RWPE2 (cell line): ENCODE measurements around the gene INPP5E.

Source experiments
- ATAC-seq: fragments of 200-7000 bp; cut with Tn5 transposase; 3 replicates; pipeline ENCODE4 v1.9.1; 2021; ENCODE audit warnings: low read depth
- DNase-seq: peaks from one replicate; pipeline ENCODE4 v3.0.0-alpha.2; 2020; ENCODE audit warnings: low spot score
- H3K27ac ChIP-seq: fragments of 450-650 bp; 2 replicates; pipeline ENCODE4 v1.5.1; 2017; ENCODE audit warnings: mild to moderate bottlenecking; ENCODE audit not compliant: poor library complexity, severe bottlenecking
- H3K27me3 ChIP-seq: fragments of 250-450 bp; sonication (Bioruptor Pico); 2 replicates; pipeline ENCODE4 v1.5.1; 2021; ENCODE audit warnings: mild to moderate bottlenecking, moderate library complexity; ENCODE audit not compliant: insufficient read depth, poor library complexity, severe bottlenecking
- H3K36me3 ChIP-seq: fragments of 250-450 bp; sonication (Bioruptor Pico); 2 replicates; pipeline ENCODE4 v1.5.1; 2020; ENCODE audit warnings: low read depth, mild to moderate bottlenecking, moderate library complexity
- H3K4me1 ChIP-seq: fragments of 250-450 bp; sonication (Bioruptor Pico); 2 replicates; pipeline ENCODE4 v1.5.1; 2021; ENCODE audit warnings: mild to moderate bottlenecking, moderate library complexity; ENCODE audit not compliant: insufficient read depth, poor library complexity, severe bottlenecking
- H3K4me3 ChIP-seq: fragments of 250-450 bp; sonication (Bioruptor Pico); 2 replicates; pipeline ENCODE4 v1.5.1; 2021; ENCODE audit warnings: mild to moderate bottlenecking, moderate library complexity; ENCODE audit not compliant: severe bottlenecking
- H3K9me3 ChIP-seq: fragments of 250-450 bp; sonication (Bioruptor Pico); 2 replicates; pipeline ENCODE4 v1.5.1; 2021; ENCODE audit warnings: mild to moderate bottlenecking, moderate library complexity; ENCODE audit not compliant: severe bottlenecking
- TF ChIP-seq, protein P1 (sequence below): fragments of 450-650 bp; IDR thresholded peaks from one replicate; pipeline ENCODE4 v1.5.1; 2017; ENCODE audit warnings: mild to moderate bottlenecking, moderate library complexity; ENCODE audit not compliant: poor library complexity, severe bottlenecking

INPP5E gene

GRCh38 chr9:136393531-136393930 is 46.1 kb downstream of the INPP5E start:
- TF ChIP-seq, protein P1, sequence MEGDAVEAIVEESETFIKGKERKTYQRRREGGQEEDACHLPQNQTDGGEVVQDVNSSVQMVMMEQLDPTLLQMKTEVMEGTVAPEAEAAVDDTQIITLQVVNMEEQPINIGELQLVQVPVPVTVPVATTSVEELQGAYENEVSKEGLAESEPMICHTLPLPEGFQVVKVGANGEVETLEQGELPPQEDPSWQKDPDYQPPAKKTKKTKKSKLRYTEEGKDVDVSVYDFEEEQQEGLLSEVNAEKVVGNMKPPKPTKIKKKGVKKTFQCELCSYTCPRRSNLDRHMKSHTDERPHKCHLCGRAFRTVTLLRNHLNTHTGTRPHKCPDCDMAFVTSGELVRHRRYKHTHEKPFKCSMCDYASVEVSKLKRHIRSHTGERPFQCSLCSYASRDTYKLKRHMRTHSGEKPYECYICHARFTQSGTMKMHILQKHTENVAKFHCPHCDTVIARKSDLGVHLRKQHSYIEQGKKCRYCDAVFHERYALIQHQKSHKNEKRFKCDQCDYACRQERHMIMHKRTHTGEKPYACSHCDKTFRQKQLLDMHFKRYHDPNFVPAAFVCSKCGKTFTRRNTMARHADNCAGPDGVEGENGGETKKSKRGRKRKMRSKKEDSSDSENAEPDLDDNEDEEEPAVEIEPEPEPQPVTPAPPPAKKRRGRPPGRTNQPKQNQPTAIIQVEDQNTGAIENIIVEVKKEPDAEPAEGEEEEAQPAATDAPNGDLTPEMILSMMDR = no peak
- no peaks in the 10 kb centered on the region for H3K4me1 ChIP-seq
- peaks cover 88% of the 10 kb centered on the region for H3K36me3 ChIP-seq
- H3K4me3 ChIP-seq = no peak overlapping the region
- no peaks in the 10 kb centered on the region for H3K9me3 ChIP-seq
- DNase-seq (no peak), ATAC-seq (no peak)
- no peaks in the 10 kb centered on the region for H3K27me3 ChIP-seq
- H3K27ac ChIP-seq = no peak overlapping the region

GRCh38 chr9:136392538-136393449 is 46.9 kb downstream of the INPP5E start:
- no peaks in the 10 kb centered on the region for H3K4me1 ChIP-seq
- H3K36me3 ChIP-seq = peaks cover 88% of the 10 kb centered on the region
- H3K9me3 ChIP-seq = no peaks in the 10 kb centered on the region
- TF ChIP-seq, protein P1 = no peak
- H3K27ac ChIP-seq = no peak overlapping the region
- no peaks in the 10 kb centered on the region for H3K27me3 ChIP-seq
- ATAC-seq (no peak), DNase-seq (no peak)
- no peak overlapping the region for H3K4me3 ChIP-seq

DNA sequence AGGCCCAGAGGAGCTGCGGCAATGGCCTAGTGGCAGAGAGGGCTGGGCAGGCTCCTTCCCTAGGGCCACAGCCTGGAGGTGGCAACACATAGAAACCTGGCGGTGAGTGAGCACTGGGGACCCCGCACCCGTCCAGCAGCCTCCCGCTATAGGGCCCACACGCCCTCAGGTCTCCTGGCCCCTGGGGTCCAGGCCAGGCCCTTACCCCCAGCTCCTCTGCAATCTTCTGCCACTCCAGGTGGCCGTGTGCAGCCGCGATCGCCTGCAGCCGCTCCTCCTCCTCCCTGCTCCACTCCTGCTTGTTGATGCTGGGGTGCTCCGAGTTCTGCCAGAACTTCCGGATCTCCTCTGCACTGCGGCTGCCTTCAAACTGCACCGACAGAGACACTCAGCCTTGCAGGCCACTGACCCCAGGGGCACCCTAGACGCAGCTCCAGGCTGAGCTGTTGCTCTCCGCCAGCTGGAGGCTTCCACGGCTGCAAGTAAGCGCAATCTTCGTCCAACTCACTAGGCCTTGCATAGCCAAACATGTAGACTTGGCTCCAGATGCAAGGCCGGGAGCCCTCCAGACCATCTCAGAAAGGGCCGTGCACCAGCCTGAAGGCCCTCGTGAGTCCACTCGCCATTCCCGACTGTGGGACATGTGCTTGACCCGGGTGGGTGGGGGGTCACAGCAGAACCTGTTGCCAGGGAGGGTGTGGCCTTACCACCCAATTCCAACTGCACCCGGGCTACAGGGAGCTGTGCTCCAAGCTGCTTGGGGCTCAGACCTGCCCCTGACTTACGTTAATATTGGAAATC is 47.7 kb downstream of the INPP5E start:
- no peak overlapping the region for H3K27ac ChIP-seq
- H3K9me3 ChIP-seq = no peaks in the 10 kb centered on the region
- TF ChIP-seq, protein P1 = no peak
- ATAC-seq (no peak), DNase-seq (no peak)
- no peak overlapping the region for H3K4me3 ChIP-seq
- no peaks in the 10 kb centered on the region for H3K27me3 ChIP-seq
- no peaks in the 10 kb centered on the region for H3K4me1 ChIP-seq
- H3K36me3 ChIP-seq = peaks cover 92% of the 10 kb centered on the region

GRCh38 chr9:136389396-136389795 is 50.2 kb downstream of the INPP5E start:
- Histone ChIP-seq H3K36me3 (peaks cover 87% of the 10 kb centered on the region), H3K4me3 (no peak overlapping the region)
- ATAC-seq = no peak

More at GRCh38 chr9:136389396-136389795, 50.2 kb downstream of the INPP5E start:
- no peak for DNase-seq
- no peaks in the 10 kb centered on the region for H3K27me3 ChIP-seq
- no peak overlapping the region for H3K27ac ChIP-seq
- H3K4me1 ChIP-seq = no peaks in the 10 kb centered on the region
- TF ChIP-seq, protein P1 = no peak
- no peaks in the 10 kb centered on the region for H3K9me3 ChIP-seq
